Muscle layer of duodenum (tissue), 2 donors: ENCODE results near the gene WIF1.

Experiments used
- H3K27ac ChIP-seq: one replicate; pipeline ENCODE4 v1.7.0; 2013; ENCODE audit warnings: mild to moderate bottlenecking, low read length
- H3K27me3 ChIP-seq: one replicate; pipeline ENCODE4 v1.7.0; 2013; ENCODE audit warnings: low read depth, mild to moderate bottlenecking, control low read depth, low read length
- H3K36me3 ChIP-seq, 2 donors: one replicate each; pipeline ENCODE4 v1.7.0; 2013; ENCODE audit warnings: low read length in 2 of 2, control low read depth in 1 of 2, mild to moderate bottlenecking in 1 of 2; ENCODE audit not compliant: insufficient read depth in 2 of 2, control insufficient read depth in 1 of 2
- H3K4me1 ChIP-seq, 2 donors: one replicate each; pipeline ENCODE4 v1.7.0; 2013; ENCODE audit warnings: low read length in 2 of 2, mild to moderate bottlenecking in 2 of 2, control low read depth in 1 of 2, moderate library complexity in 1 of 2; ENCODE audit not compliant: insufficient read depth in 2 of 2, control insufficient read depth in 1 of 2
- H3K4me3 ChIP-seq, 2 donors: one replicate each; pipeline ENCODE4 v1.7.0; 2013; ENCODE audit warnings: low read length in 2 of 2, low read depth in 1 of 2, mild to moderate bottlenecking in 1 of 2
- H3K9me3 ChIP-seq, 2 donors: one replicate each; pipeline ENCODE4 v1.7.0; 2013; ENCODE audit warnings: low read length in 2 of 2, control low read depth in 1 of 2, mild to moderate bottlenecking in 1 of 2; ENCODE audit not compliant: control insufficient read depth in 1 of 2
- donor health status: healthy.

WIF1 gene, protein sequence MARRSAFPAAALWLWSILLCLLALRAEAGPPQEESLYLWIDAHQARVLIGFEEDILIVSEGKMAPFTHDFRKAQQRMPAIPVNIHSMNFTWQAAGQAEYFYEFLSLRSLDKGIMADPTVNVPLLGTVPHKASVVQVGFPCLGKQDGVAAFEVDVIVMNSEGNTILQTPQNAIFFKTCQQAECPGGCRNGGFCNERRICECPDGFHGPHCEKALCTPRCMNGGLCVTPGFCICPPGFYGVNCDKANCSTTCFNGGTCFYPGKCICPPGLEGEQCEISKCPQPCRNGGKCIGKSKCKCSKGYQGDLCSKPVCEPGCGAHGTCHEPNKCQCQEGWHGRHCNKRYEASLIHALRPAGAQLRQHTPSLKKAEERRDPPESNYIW

DNA sequence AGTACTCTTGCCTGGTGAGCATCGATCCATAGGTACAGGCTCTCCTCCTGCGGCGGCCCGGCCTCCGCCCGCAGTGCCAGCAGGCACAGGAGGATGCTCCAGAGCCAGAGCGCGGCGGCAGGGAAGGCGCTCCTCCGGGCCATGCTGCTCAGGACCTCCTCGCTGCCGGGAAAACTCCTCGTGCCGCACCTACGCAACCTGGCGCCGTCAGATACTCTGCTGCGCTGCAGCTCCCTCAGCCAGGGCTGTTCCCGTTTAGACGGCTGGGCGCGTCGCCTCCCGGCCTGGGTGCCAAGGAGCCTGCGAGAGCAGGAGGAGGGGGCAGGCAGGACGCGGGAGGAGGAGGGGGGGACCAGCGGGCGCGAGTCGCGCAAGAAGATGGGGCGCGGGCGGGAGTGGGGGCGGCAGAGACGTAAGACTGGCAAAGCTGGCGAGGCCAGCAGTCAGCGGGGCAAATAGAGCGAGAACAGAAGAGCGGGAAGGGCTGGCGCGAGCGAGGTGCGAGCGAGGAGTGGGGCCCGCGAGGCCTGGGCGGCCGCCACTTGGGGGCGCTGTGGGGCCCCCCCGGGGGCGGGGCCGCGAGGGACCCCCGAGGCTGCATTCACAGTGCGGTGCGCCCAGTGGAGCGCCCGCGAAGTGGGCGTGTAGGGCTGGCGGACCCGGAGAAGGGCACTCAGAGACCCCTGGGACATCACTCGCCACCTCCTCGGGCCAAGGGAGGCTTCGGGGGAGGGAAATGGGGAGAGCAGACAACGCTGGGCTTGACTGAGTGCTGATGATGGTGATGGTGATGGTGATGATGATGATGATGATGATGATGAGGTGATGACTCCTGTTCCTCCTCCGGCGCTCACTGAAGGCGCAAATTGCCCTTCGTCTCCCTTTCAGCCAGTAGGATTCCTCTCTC lies at the start of gene WIF1:
TSS of gene WIF1 (minus strand) at position 257 of the 907 bp plus-strand sequence. CDS start at position 143, 114 bp downstream.
- no peaks in the 10 kb centered on the region for H3K36me3 ChIP-seq
- peak within 1 kb of the TSS in 1 of 2 donors; percentile 54 for H3K4me3 ChIP-seq
- H3K4me1 ChIP-seq, result peaks cover 0 to 12% of the 10 kb centered on the region in 2 donors
- H3K9me3 ChIP-seq, result no peaks in the 10 kb centered on the region
- H3K27ac ChIP-seq, result no peak within 1 kb of the TSS
- peaks cover 18% of the 10 kb centered on the region for H3K27me3 ChIP-seq

DNA sequence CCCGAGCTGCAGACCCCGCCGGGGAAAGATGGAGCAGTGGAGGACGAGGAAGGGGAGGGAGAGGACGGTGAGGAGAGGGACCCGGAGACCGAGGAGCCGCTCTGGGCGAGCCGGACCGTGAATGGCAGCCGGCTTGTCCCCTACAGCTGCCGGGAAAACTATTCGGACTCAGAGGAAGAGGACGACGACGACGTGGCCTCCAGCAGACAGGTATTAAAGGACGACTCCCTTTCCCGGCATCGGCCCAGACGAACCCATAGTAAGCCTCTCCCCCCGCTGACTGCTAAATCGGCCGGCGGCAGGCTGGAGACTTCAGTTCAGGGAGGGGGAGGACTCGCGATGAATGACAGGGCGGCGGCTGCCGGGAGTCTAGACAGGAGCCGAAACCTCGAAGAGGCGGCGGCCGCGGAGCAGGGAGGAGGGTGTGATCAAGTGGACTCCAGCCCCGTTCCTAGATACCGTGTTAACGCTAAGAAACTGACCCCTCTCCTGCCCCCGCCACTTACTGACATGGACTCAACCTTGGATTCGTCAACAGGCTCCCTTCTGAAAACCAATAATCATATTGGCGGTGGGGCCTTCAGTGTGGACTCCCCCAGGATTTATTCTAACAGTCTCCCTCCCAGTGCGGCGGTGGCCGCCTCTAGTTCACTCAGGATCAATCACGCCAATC lies 49.2 kb upstream of the WIF1 start:
- H3K4me1 ChIP-seq, result peaks cover 21 to 33% of the 10 kb centered on the region in 2 donors

DNA sequence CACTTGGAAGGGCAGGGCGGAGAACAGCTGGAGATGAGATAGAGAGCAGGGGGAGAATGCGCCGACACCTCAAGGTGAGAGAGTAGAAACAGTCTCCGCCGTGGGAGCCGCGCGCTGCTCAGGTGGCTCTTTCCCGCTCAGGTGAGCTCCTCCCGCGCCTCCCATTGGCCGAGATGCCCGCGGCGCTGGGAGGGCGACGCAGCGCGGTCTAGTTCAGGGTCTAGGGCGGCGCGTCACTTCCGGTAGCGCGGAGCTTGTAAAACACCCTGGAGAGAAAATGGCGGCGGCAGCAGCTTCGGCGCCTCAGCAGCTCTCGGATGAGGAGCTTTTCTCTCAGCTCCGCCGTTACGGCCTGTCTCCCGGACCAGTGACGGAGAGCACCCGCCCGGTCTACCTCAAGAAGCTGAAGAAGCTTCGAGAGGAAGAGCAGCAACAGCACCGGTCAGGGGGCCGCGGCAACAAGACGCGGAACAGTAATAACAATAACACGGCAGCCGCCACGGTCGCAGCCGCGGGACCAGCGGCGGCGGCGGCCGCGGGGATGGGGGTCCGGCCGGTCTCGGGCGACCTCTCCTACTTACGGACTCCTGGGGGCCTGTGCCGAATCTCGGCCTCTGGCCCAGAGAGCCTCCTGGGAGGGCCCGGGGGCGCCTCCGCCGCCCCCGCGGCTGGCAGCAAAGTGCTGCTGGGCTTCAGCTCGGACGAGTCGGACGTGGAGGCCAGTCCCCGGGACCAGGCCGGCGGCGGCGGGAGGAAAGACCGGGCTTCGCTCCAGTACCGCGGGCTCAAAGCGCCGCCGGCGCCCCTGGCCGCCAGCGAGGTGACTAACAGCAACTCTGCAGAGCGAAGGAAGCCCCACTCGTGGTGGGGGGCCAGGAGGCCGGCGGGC lies 48.5 kb upstream of the WIF1 start, which contains the start of gene LEMD3:
TSS of gene LEMD3 (plus strand) at position 264 of the 889 bp plus-strand sequence. CDS start at position 278, 14 bp downstream.
- Histone ChIP-seq H3K27ac (peak within 1 kb of the TSS; percentile 92), H3K36me3 (peaks cover 0 to 3% of the 10 kb centered on the region in 2 donors), H3K9me3 (no peaks in the 10 kb centered on the region), H3K27me3 (no peaks in the 10 kb centered on the region), H3K4me1 (peaks cover 18 to 27% of the 10 kb centered on the region in 2 donors), H3K4me3 (peak within 1 kb of the TSS; percentile 91 to 93)

More for the DNA sequence above, 49.2 kb upstream of the WIF1 start:
- Histone ChIP-seq H3K27me3 (no peaks in the 10 kb centered on the region), H3K4me3 (peak overlapping the region; percentile 91 to 93), H3K9me3 (no peaks in the 10 kb centered on the region), H3K36me3 (peaks cover 0 to 3% of the 10 kb centered on the region in 2 donors), H3K27ac (peak overlapping the region; percentile 92)

DNA sequence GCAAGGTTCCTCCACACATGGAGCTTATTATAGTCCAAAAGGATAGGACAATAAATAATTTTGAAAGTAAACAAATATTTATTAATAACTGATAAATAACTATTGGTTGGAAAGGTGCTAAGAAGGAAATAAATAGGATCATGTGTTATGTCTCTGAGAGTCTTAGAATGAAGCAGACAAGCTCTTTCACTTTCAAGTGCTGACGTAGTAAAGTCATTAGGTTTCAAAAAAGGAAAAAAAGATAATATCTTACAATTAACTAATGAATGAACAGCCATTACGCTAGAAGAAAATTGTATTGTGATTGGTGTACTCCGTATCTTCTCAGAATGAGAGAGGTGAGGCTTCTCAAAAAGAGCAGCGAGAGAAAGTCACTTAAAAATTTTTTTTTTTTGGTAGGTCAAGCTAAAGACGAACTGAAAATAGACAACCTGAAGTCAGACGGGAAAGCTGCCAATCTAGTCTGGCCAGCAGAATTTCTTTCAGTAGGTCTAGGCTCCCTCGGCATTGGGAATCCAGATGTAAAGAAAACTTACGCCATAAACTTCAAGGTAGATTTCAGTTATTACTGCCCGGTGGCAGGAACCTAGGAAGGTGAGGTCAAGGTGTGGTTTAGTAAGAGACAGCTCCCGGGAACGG lies 47.7 kb upstream of the WIF1 start:
- Histone ChIP-seq H3K4me1 (peaks cover 13 to 26% of the 10 kb centered on the region in 2 donors), H3K27ac (peak overlapping the region; percentile 92), H3K27me3 (no peaks in the 10 kb centered on the region), H3K9me3 (no peaks in the 10 kb centered on the region), H3K4me3 (peak overlapping the region; percentile 91 to 93), H3K36me3 (peaks cover 0 to 3% of the 10 kb centered on the region in 2 donors)

DNA sequence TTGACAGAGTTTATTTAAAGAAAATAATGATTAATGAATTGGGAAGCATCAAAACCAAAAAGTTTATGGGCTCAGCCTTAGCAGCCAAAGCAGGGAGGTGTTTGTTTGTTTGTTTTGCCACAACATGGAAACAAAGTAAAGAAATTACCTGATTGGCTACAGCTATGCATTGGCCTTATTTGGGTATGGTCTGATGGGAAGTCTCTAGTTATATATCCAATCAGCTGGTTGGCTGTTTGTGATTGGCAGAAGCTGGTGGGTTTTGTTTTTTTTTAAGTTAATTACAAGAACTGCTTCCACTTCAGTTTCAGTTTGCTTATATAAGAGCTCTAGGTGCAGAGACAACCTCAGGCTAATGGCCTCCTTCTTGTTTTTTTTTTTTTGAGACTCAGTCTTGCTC lies 43.7 kb upstream of the WIF1 start:
- H3K4me1 ChIP-seq, result no peaks in the 10 kb centered on the region
- no peak overlapping the region for H3K27ac ChIP-seq
- no peaks in the 10 kb centered on the region for H3K36me3 ChIP-seq
- no peaks in the 10 kb centered on the region for H3K9me3 ChIP-seq
- H3K4me3 ChIP-seq, result no peak overlapping the region
- no peaks in the 10 kb centered on the region for H3K27me3 ChIP-seq

DNA sequence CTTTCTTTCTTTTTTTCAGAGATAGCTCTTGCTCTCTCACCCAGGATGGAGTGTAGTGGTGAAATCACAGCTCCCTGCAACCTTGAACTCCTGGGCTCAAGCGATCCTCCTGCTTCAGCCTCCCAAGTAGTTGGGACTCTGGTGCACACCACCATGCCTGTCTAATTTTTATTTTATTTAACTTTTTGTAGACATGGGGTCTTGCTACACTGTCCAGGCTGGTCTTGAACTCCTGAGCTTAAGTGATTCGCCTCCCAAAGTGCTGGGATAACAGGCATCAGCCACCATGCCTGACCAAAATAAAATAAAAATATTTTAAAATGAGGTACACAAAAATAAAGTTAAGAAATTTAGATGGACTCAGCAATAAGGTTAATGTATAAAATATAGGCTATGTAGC lies 43.1 kb upstream of the WIF1 start:
- Histone ChIP-seq H3K27me3 (no peaks in the 10 kb centered on the region), H3K27ac (no peak overlapping the region), H3K9me3 (no peaks in the 10 kb centered on the region), H3K36me3 (no peaks in the 10 kb centered on the region), H3K4me1 (no peaks in the 10 kb centered on the region), H3K4me3 (no peak overlapping the region)

DNA sequence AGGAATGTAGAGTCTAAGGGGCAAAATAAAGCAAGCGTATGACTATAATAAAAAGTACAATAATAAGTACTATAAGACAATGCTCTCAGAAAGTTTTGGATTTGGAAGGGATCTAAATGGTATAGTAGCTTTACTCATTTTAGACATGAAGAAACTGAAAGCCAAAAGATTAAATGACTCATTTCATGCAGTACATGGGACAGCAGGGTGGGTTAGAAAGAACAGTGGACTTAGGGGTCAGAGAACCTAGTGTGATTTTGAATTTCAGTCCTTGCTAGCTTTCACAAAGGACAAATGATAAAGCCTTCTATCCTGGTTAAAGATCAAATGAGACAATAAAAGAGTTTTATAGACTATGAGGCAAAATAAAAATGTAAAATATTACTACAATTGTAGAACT lies 41.5 kb upstream of the WIF1 start:
- Histone ChIP-seq H3K4me3 (no peak overlapping the region), H3K27ac (no peak overlapping the region), H3K4me1 (no peaks in the 10 kb centered on the region), H3K27me3 (no peaks in the 10 kb centered on the region), H3K9me3 (no peaks in the 10 kb centered on the region), H3K36me3 (no peaks in the 10 kb centered on the region)

DNA sequence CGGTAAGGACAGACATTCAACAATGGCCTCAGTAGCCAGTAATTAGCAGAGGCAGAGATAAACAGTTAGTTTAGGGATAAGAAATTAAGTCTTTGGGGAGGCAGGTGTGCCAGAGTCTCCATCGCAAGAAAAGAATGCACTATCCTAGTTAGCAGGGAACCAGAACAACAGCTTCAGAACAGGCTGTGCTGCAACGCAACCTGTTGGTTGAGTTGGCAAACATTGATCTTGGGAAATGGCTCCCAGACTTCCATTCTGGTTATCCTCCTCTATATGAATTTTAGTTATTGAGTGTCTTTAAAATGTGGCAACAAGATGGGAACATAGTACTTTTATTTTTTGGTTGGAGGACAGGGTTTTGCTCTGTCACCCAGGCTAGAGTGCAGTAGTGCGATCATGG lies 36.0 kb upstream of the WIF1 start:
- no peak overlapping the region for H3K4me3 ChIP-seq
- H3K4me1 ChIP-seq, result no peaks in the 10 kb centered on the region
- no peaks in the 10 kb centered on the region for H3K36me3 ChIP-seq

DNA sequence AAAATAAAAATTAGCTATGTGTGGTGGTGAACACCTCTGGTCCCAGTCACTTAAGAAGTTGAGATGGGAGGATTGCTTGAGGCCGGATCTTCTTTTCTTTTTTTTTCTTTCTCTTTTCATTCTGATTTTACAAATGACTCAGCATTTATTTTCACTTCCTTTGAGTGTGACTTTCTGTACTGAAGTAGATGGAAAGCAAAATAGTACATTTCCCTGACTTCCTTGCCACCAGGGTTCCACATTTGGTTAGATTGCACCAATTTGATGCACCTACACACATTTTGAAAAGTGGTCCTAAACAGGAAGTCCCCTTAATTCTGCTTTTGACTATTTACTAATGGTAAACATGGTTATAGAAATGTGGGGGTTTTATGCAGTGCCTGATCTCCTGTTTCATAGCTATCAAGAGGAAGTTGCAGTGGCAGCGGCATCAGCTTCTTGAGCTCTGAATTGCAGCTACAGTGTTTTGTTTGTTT lies 35.3 kb upstream of the WIF1 start:
- Histone ChIP-seq H3K36me3 (no peaks in the 10 kb centered on the region), H3K27ac (no peak overlapping the region), H3K4me1 (no peaks in the 10 kb centered on the region), H3K9me3 (no peaks in the 10 kb centered on the region), H3K4me3 (no peak overlapping the region), H3K27me3 (no peaks in the 10 kb centered on the region)

More for the DNA sequence above, 36.0 kb upstream of the WIF1 start:
- no peaks in the 10 kb centered on the region for H3K9me3 ChIP-seq
- no peaks in the 10 kb centered on the region for H3K27me3 ChIP-seq
- H3K27ac ChIP-seq, result no peak overlapping the region

DNA sequence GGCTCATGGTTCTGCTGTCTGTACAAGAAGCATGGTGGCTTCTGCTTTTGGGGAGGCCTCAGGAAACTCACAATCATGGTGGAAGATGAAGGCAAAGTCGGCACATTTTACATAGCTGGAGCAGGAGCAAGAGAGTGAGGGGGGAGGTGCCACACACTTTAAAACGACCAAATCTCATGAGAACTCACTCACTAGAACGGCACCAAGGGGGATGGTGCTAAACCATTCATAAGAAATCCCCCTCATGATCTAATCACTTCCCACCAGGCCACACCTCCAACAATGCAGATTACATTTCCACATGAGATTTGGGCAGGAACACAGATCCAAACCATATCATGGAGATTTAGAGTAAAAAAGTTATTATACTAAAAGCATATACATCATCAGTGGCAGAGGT lies 34.7 kb upstream of the WIF1 start:
- no peaks in the 10 kb centered on the region for H3K9me3 ChIP-seq
- no peak overlapping the region for H3K4me3 ChIP-seq
- no peaks in the 10 kb centered on the region for H3K36me3 ChIP-seq
- no peak overlapping the region for H3K27ac ChIP-seq
- no peaks in the 10 kb centered on the region for H3K4me1 ChIP-seq
- no peaks in the 10 kb centered on the region for H3K27me3 ChIP-seq
